ENCODE data around the gene ADIPOR2. TPM values are rescaled to one million over a fixed set of nuclear protein-coding genes. Genes with fewer than 3 reads are reported as not detected.
"Not testable (repeated sequence)": the region's sequence is repeated elsewhere in the genome, so short reads cannot be mapped to it uniquely, and the experiment has no call there.

Gene ADIPOR2
- total RNA-seq, 1 experiment from 2014 or later, result 33.9 TPM

DNA sequence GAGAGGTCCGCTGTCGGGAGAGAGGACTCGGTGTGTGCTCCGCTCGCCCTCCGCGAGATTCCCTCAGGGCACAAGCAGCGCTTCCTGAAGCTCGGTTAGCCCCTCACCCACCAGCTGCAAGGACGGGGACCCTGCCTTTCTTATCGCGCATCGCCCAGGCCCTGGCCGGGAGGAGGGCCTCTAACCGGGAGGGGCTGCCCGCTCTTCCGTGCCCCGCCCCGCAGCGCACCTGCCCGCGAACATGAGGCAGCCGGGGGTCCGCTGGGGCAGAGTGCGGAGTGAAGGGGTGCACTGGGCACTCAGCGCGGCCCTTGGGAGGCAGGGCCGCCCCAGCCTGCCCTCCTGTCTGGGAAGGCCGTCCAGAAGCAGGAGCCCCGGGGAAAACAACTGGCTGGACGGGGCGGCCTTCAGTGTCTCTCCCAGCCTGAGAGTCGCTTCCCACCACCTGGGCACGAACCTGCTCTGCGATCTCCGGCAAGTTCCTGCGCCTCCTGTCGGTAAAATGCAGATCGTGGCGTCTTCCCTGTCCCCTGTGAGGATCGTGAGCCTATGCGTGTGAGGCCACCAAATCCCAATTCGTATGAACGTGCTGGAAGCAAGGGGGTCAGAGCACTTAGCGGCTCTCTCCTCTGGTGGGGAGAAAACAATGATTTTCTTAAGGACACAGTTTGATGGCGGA lies 28.0 kb upstream of the ADIPOR2 start:
- DNase-seq (ENCODE audit: low read depth), result peak; percentile 12
- in situ Hi-C loops (cut with HindIII; ENCODE audit: low pct_unique_long_range_greater_than_20kb, low sequenced_read_pairs), result no loop called here

DNA sequence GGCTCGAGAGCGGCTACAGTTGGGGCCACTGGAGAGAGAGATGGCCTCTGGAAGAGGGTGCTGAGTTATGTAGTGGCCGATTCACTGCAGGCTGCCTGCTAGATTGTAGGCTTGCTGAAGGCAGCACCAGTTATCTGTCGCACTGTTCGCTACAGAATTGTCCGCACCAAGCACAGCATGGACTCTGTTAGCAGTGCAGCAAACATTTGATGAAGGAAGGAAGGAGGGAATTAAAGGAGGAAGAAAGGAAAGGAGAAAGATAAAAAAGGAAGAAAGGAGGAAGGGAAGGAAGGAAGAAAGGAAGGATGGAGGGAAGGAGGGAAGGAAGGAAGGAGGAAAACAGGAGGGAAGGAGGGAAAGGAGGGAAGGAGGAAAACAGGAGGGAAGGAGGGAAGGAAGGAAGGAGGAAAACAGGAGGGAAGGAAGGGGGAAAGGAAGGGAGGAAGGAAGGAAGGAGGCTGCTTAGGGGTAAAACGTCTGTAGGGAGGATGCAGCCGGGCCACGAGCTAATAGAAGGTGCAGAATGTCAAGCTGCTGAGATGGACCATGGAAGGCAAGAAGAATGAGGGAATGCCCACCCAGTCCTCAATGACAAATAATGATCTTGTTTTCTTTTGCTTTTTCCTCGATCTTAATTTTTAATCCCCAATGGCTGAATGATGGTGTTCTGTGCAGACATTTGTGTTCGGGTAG lies 27.3 kb upstream of the ADIPOR2 start:
- in situ Hi-C loops (cut with HindIII; ENCODE audit: low pct_unique_long_range_greater_than_20kb, low sequenced_read_pairs), result no loop called here
- no peak for DNase-seq (ENCODE audit: low read depth)

DNA sequence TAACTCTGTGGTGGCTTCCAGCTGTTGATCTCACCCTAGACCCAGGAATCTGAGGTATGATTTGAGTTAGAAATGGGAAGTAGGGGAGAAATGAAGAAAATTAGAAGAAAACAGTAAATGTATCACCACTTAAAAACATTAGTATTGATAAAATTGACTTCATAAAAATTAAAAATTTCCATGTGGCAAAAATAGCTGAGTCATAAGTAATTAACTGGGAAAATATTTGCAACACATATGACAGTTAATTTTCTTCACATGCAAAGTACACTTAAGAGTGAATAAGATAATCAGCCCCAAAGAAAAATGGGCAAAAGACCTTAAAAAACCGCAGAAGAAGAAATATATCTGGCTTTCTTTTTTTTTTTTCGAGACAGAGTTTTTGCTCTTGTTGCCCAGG lies 25.5 kb upstream of the ADIPOR2 start:
- in situ Hi-C loops (cut with HindIII; ENCODE audit: low pct_unique_long_range_greater_than_20kb, low sequenced_read_pairs), result no loop called here
- DNase-seq (ENCODE audit: low read depth), result no peak

DNA sequence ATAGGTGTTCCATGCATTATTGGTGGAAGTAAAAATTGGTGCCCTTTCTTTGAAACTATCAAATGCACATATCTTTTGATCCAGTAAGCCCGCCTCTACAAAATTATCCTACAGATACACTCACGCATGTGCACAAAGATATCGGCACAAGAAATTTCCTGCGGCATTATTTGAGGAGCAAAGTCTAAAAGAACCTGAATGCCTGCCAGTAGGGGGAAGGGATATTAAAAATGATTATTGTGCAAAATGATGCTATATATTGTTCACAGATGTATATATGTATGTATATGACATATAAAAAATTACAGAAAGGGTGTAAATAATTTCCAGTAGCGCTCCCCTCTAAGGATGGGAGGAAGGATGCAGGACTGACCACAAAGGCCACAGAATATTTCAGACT lies 24.7 kb upstream of the ADIPOR2 start:
- no peak for DNase-seq (ENCODE audit: low read depth)
- in situ Hi-C loops (cut with HindIII; ENCODE audit: low pct_unique_long_range_greater_than_20kb, low sequenced_read_pairs), result no loop called here

DNA sequence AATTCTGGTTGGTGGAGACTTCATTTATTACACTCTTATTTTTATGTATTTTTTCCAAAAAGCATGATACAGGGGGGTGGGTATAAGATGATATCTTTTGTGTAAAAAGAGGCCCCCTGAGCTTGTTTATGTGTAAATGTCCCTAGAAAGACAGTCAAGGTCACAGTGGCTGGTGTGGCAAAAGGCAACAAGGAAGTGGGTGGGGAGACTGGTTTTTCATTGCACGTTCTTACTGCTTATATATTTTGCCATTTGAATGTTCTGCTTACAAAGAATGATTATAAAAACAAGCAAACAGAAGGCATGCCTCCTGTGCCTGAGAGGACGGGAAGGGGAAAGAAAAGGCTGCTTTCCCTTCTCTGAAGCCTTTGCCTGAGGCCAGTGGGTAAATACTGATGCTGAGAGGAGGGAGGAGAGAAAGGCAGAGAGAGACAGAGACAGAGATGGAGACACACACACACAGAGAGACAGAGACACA lies 24.1 kb upstream of the ADIPOR2 start:
- DNase-seq (ENCODE audit: low read depth), result no peak
- in situ Hi-C loops (cut with HindIII; ENCODE audit: low pct_unique_long_range_greater_than_20kb, low sequenced_read_pairs), result no loop called here

DNA sequence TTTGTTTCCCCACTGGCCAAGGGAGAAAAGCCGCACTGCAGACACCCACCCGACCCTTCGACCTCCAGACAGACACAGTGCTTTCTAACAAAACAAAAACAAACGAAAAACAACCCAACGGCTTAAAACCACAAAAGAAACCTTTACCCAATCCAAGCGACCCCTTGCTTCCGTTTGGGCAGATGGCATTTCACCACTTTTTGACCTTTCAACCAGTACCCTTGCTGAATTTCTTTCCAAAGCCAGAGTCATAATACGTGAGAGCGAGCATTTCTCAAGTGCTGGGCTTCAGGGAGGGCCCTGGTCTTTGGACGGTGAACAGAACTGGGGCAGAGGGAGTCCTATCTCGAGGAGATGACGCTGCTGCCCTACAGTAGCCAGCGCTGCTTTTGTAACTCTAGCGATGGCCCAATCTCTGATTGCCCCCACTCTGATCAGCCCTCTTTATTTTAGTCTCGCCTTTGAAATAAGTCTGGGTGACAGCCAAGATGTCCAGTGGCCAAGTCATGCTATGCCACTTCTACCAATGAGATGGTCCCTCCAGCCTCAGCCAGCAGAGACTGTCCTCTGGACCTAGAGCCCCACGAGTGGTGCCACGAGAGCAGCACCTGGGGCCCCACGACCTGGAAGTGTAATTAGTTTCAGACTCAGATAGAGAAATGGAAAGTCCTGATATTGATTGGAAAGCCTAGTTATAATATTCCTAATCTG lies 21.9 kb upstream of the ADIPOR2 start:
- in situ Hi-C loops (cut with HindIII; ENCODE audit: low pct_unique_long_range_greater_than_20kb, low sequenced_read_pairs), result no loop called here
- DNase-seq (ENCODE audit: low read depth), result no peak

DNA sequence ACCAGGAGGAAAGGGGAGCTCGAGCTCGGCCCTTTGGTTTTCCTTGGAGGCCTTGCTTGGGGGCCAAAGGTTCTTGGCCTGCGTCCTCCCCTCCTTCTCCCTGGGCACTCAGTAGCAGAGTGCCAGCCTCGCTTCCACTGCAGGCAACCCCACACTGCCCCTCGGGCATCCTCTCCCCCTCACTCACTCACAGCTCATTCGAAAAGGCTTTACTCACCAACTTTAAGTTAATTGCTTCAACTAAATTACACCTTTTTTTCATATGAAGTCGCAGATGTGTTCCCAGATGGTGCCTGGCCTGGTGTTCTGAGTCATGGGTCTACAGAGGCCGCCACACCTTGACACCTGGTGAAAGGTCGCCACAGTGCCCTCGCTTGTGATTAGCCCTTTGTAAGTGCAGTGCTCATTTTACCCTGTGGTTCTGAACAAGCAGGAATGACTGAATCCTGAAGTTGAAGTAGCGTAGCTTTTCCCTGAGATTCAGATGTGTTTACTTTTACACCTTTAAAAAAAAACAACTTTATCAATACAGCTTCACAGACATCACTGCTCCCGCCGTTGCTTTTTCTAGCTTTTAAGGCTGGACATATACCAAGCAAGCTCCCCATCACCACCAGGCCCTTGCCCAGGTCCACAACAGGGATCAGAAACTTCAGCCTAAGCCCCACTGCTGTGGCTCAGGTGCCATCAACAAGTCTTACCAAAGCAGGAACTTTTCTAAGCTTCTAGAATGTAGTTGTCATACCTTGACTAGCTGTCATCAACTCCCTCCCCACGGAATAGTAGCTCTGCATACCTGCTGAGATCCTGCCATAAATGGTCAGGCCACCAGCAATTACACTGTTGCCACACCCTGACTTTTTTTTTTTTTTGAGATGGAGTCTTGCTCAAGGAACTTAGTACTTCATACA lies 20.3 kb upstream of the ADIPOR2 start:
- no peak for DNase-seq (ENCODE audit: low read depth)
- in situ Hi-C loops (cut with HindIII; ENCODE audit: low pct_unique_long_range_greater_than_20kb, low sequenced_read_pairs), result no loop called here

DNA sequence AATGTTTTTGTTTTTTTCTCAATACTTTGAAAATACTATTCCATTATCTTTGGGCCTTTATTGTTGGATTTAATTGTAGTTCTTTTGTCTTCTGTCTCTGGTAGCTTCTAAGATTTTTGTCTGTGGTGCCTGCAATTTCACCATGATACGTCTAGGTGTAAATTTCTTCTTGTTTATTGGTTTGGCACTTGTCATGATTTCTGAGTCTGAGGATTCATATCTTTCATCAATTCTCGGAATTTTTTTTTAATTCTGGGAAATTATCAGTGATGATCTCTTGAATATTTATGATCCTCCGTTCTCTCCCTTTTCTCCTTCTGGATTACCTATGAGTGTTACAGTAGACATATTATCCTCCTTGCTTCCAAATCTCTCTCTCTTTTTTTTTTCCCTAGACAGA lies 14.8 kb upstream of the ADIPOR2 start:
- in situ Hi-C loops (cut with HindIII; ENCODE audit: low pct_unique_long_range_greater_than_20kb, low sequenced_read_pairs), result no loop called here

DNA sequence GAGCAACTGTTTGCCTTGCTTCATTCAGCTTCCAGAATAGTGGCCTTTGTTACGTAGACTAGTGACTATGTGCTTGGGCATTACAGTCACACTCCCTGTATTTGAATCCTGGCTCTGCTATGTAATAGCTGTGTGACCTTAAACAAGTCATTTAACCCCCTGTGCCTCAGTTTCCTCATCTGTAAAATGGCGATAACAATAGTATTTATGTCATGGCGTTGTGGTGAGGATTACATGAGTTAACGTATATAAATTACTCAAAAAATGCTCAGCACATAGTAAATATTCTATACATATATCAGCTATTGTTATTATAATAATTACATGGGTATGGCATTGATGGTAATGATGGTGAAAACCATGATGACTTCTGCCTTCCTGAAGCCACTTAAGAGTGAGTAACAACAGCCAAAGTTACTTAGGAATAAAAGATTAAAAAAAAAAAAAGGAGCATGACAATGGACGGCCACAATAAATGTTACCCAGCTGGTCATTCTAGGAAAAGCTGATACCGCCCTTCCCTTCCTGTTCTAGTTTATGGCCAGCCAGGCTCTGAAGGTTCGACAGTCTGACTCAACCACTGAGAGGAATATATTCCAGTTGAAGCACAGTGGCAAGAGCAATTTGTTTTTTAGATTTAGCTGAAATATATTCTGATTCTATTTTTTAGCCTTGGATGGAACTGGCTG lies 9.9 kb upstream of the ADIPOR2 start:
- in situ Hi-C loops (cut with HindIII; ENCODE audit: low pct_unique_long_range_greater_than_20kb, low sequenced_read_pairs), result no loop called here
- no peak for DNase-seq (ENCODE audit: low read depth)

More for the DNA sequence above, 14.8 kb upstream of the ADIPOR2 start:
- no peak for DNase-seq (ENCODE audit: low read depth)

DNA sequence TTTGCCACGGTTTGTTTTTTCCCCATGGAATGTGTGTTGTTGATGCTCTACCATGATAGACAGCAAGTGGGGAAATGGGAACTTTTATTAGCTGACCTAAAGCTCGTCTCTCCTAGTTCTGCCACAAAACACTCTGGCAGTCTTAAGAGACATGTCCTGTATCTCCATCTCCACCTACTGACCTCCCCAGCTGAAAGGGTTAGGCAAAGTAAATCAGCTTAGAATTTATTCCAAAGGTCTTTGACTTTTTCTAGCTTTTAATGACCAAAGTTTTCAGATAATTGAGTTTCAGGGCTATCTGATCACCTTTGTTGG lies 9.4 kb upstream of the ADIPOR2 start:
- in situ Hi-C loops (cut with HindIII; ENCODE audit: low pct_unique_long_range_greater_than_20kb, low sequenced_read_pairs), result no loop called here
- no peak for DNase-seq (ENCODE audit: low read depth)

DNA sequence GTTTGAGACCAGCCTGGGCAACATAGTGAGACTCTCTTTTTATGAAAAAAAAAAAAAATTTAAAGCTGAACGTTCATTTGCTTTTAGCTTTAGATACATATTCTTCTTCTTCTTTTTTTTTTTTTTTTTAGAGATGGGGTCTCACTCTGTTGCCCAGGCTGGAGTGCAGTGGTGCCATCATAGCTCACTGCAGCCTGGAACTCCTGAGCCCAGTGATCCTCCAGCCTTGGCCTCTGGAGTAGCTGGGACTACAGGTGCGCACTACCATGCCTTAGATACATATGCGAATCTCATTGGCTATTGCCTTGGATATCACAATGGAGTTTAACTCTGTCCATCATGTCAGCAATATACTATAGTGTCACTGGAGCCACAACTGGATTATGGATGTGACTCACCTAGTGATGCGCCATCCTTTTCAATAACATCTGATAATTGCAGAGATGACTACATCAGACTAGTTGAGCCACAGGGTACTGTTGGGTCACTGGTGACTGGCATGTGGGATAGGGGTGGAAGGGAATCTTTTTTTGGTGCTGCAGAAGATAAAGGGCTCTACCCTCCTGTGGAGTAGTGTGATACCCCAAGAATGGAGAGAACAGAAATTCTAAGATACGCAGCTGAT lies 2.7 kb upstream of the ADIPOR2 start:
- no peak for DNase-seq (ENCODE audit: low read depth)
- in situ Hi-C loops (cut with HindIII; ENCODE audit: low pct_unique_long_range_greater_than_20kb, low sequenced_read_pairs), result no loop called here

DNA sequence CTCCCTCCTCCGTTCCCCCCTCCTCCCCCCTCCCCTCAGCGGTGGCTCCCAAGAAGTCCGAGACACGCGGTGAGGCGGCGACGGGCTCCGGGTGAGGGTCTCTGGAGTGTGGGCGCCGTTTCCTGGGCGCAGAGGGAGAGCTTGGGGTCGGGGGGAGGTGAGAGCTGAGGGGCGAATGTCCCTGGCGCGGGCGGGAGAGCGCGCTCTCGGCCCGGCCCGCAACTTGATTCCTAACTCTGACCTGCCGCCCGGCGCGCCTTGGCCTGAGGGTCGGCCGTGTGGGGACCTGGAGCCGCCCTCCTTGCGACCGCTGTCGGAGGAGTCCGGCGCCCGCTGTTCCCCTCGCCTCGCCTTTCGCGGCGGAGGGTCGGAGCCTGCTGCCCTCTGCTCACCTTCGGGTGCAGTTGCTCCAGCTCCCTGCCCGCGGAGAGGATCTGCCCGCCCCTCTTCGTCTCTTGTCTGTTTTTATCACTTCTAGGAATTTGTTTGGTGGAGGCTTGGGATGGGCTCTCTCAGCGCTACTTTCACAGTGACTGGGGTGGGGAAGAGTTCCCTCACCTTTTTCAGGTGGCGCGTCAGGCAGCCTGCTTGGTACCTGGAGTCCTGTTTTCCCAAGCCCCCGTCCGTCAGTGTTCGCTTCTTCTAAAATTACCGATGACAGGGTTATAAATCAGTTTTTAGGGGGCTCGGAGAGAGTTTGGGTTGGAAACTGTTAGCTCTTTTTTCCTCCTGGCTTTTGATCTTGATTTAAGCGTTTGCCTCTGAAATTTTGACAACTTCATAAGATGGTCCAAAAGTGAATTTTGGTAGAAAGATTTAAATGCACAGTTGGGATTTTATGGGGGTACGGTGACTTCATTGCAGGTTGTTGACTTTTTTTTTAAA lies 495 bp downstream of the ADIPOR2 start:
- in situ Hi-C loops (cut with HindIII; ENCODE audit: low pct_unique_long_range_greater_than_20kb, low sequenced_read_pairs), result no loop called here
- peak; percentile 44 for DNase-seq (ENCODE audit: low read depth)

DNA sequence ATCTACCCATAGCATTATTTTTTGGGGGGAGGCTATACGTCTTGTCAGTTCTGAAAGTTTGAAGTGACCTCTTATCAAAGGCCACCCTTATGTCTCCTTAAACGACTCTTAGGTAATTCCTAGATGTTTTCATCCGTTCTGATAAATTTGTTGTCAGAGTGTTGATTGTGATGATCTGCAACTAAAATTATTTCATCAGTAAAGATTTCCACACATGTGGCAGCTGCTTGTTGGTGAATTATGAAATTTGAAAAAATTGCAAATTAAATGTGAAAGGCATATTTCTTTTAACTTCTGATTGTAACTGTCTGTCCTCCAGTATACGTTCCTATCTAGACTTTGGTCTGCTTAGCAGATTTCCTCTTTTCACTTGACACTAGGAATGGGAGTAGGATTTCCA lies 1.4 kb downstream of the ADIPOR2 start:
- no peak for DNase-seq (ENCODE audit: low read depth)
- in situ Hi-C loops (cut with HindIII; ENCODE audit: low pct_unique_long_range_greater_than_20kb, low sequenced_read_pairs), result no loop called here

DNA sequence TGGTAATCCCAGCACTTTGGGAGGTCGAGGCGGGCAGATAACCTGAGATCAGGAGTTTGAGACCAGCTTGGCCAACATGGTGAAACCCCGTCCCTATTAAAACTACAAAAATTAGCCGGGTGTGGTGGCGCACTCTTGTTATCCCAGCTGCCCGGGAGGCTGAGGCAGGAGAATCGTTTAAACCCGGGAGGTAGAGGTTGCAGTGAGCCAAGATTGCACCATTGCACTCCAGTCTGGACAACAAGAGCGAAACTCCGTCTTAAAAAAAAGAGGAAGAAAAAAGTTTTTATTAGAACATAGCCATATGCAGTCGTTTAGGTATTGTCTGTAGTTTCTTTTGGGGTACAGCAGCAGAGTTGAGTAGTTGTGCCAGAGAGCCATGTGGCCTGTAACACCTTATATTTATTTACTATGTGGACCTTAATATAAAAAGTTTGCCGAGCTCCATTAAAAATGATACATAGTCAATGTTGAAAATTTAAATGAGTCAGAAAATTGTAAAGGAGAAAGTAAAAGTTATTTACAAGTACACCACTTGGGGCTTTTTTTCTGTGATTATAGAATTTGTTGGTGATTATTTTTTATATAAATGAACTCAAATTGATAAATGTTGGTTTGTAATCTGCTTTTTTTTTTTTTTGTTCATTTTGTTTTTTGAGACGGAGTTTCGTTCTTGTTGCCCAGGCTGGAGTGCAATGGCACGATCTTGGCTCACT lies 2.2 kb downstream of the ADIPOR2 start:
- in situ Hi-C loops (cut with HindIII; ENCODE audit: low pct_unique_long_range_greater_than_20kb, low sequenced_read_pairs), result no loop called here
- no peak for DNase-seq (ENCODE audit: low read depth)

DNA sequence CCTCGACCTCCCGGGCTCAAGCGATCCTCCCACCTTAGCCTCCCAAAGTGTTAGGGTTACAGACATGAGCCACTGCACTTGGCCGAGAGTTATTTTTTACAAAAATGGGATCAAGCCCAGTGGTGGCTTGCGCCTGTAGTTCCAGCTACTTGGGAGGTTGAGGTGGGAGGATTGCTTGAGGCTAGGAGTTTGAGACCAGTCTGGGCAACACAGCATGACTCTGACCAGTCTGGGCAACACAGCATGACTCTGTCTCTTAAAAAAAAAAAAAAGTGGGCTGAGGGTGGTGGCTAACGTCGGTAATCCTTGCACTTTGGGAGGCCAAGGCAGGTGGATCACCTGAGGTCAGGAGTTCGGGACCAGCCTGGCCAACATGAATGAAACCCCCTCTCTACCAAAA lies 4.2 kb downstream of the ADIPOR2 start:
- DNase-seq (ENCODE audit: low read depth), result not testable (repeated sequence)

More for the DNA sequence above, 4.2 kb downstream of the ADIPOR2 start:
- in situ Hi-C loops (cut with HindIII; ENCODE audit: low pct_unique_long_range_greater_than_20kb, low sequenced_read_pairs), result not testable (repeated sequence)

Measured in Caki2 (cell line).